Upper lobe of right lung (tissue), 1 donor: Measurements from ENCODE around the gene NES. TPM values are rescaled to one million over a fixed set of nuclear protein-coding genes. Genes with fewer than 3 reads are reported as not detected.
A peak's percentile ranks its signal among the peaks of the same experiment; 100 is the strongest.

Experiments
- ATAC-seq: fragments of 200-7000 bp; cut with Tn5 transposase; one replicate; pipeline ENCODE4 v1.9.1; 2020; ENCODE audit warnings: mild to moderate bottlenecking, moderate library complexity
- DNase-seq: peaks from one replicate; pipeline ENCODE4 v3.0.0-alpha.2; 2020
- H3K27ac ChIP-seq: fragments of 200-600 bp; one replicate; pipeline ENCODE4 v1.8.0; 2022
- H3K27me3 ChIP-seq: fragments of 200-600 bp; one replicate; pipeline ENCODE4 v1.8.0; 2022; ENCODE audit warnings: mild to moderate bottlenecking
- H3K36me3 ChIP-seq: fragments of 200-600 bp; one replicate; pipeline ENCODE4 v1.8.0; 2022
- H3K4me1 ChIP-seq: fragments of 200-600 bp; one replicate; pipeline ENCODE4 v1.8.0; 2022
- H3K4me3 ChIP-seq: fragments of 200-600 bp; one replicate; pipeline ENCODE4 v1.8.0; 2022; ENCODE audit warnings: mild to moderate bottlenecking
- H3K9me3 ChIP-seq: fragments of 200-600 bp; one replicate; pipeline ENCODE4 v1.8.0; 2022
- intact Hi-C: fragments of 100-400 bp; cut with DNase I; formaldehyde crosslinking; loops from one replicate; pipeline ENCODE4 v1.11.0; 2022
- total RNA-seq: library from RNA; stranded (reverse); fragmentation: NEBNext Ultra II Directional; extraction: Animal tissue kit (Norgen Biotek cat#: 25700); gene quantifications from one replicate; pipeline ENCODE4 v1.2.1, GENCODE V29; 2021
- TF ChIP-seq, protein P1 (sequence below): fragments of 200-600 bp; IDR thresholded peaks from one replicate; pipeline ENCODE4 v1.8.0; 2022; ENCODE audit warnings: antibody characterized with exemption
- donor health status: DM: no; HTN: yes; CAD: no; lungs with severe emphysema.

NES gene
- total RNA-seq, 1 donor from 2014 or later: 54.7 TPM

- Histone ChIP-seq H3K27me3 (no peaks in the 10 kb centered on the region), H3K27ac (no peak overlapping the region), H3K4me1 (peaks cover 33% of the 10 kb centered on the region), H3K4me3 (no peak overlapping the region), H3K9me3 (no peaks in the 10 kb centered on the region), H3K36me3 (no peaks in the 10 kb centered on the region)
- DNase-seq: no peak
- intact Hi-C loops: loop anchor here (10.0 kb wide), 1 partner anchor 45 kb away; no protein-coding TSS in a partner anchor
- no peak for ATAC-seq
- TF ChIP-seq, protein P1, sequence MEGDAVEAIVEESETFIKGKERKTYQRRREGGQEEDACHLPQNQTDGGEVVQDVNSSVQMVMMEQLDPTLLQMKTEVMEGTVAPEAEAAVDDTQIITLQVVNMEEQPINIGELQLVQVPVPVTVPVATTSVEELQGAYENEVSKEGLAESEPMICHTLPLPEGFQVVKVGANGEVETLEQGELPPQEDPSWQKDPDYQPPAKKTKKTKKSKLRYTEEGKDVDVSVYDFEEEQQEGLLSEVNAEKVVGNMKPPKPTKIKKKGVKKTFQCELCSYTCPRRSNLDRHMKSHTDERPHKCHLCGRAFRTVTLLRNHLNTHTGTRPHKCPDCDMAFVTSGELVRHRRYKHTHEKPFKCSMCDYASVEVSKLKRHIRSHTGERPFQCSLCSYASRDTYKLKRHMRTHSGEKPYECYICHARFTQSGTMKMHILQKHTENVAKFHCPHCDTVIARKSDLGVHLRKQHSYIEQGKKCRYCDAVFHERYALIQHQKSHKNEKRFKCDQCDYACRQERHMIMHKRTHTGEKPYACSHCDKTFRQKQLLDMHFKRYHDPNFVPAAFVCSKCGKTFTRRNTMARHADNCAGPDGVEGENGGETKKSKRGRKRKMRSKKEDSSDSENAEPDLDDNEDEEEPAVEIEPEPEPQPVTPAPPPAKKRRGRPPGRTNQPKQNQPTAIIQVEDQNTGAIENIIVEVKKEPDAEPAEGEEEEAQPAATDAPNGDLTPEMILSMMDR: no peak
These were observed 7.4 kb downstream of the NES start for GRCh38 chr1:156669794-156670193.

DNA sequence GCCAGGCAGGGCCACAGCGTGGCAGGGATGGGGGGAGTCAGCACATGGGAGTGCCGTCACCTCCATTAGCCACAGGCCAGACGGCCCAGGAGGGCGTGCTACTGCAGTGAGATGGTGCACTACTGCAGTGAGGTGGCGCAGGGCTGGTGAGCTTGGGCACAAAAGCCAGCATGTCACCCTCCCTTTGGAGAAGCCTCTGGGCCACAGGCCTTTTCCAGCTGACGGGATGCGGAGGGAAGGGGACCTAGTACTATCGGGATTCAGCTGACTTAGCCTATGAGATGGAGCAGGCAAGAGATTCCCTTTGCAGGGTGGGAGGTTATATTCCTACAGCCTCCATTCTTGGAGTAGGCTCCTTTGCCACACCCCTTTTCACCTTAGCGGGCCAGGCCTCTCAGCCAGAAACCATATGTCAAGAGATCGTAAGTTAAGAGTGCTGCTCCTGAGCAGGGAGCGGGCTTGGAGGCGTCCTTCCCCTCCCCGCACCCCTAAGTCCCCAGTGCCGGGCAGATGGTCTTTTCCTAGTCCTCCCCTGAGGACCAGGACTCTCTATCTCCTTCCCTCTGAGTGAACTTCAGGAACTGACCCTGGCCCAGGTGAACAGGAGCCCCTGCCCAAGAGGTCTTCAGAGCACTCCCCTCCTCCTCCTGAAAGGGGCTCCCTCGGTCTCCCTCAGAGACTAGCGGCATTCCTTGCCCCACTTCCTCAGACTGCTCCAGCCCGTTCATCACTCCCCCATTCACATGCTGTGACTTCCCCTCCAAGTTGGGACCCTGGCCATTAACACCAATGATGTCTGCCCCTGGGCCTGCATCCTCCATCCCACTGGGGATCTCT, 8.2 kb downstream of the NES start:
- TF ChIP-seq, protein P1: no peak
- ATAC-seq (no peak), DNase-seq (no peak)
- H3K36me3 ChIP-seq: no peaks in the 10 kb centered on the region
- H3K9me3 ChIP-seq: no peaks in the 10 kb centered on the region
- peaks cover 40% of the 10 kb centered on the region for H3K4me1 ChIP-seq
- intact Hi-C loops: no loop called here
- peak overlapping the region; percentile 82 for H3K27ac ChIP-seq
- no peak overlapping the region for H3K4me3 ChIP-seq
- no peaks in the 10 kb centered on the region for H3K27me3 ChIP-seq

- ATAC-seq: no peak
- no peaks in the 10 kb centered on the region for H3K27me3 ChIP-seq
- peak overlapping the region; percentile 82 for H3K27ac ChIP-seq
- H3K4me1 ChIP-seq: peaks cover 45% of the 10 kb centered on the region
- no peak for DNase-seq
- no peaks in the 10 kb centered on the region for H3K9me3 ChIP-seq
- H3K36me3 ChIP-seq: no peaks in the 10 kb centered on the region
- no peak overlapping the region for H3K4me3 ChIP-seq
- intact Hi-C loops: no loop called here
- TF ChIP-seq, protein P1: no peak
These were observed 9.1 kb downstream of the NES start for GRCh38 chr1:156667968-156668709.

GRCh38 chr1:156667610-156667967, 9.6 kb downstream of the NES start:
- H3K4me1 ChIP-seq: peaks cover 50% of the 10 kb centered on the region
- ATAC-seq (peak; percentile 17), DNase-seq (no peak)
- no peak overlapping the region for H3K4me3 ChIP-seq
- no peaks in the 10 kb centered on the region for H3K27me3 ChIP-seq
- H3K36me3 ChIP-seq: no peaks in the 10 kb centered on the region
- TF ChIP-seq, protein P1: no peak
- peak overlapping the region; percentile 82 for H3K27ac ChIP-seq
- intact Hi-C loops: no loop called here
- no peaks in the 10 kb centered on the region for H3K9me3 ChIP-seq

DNA sequence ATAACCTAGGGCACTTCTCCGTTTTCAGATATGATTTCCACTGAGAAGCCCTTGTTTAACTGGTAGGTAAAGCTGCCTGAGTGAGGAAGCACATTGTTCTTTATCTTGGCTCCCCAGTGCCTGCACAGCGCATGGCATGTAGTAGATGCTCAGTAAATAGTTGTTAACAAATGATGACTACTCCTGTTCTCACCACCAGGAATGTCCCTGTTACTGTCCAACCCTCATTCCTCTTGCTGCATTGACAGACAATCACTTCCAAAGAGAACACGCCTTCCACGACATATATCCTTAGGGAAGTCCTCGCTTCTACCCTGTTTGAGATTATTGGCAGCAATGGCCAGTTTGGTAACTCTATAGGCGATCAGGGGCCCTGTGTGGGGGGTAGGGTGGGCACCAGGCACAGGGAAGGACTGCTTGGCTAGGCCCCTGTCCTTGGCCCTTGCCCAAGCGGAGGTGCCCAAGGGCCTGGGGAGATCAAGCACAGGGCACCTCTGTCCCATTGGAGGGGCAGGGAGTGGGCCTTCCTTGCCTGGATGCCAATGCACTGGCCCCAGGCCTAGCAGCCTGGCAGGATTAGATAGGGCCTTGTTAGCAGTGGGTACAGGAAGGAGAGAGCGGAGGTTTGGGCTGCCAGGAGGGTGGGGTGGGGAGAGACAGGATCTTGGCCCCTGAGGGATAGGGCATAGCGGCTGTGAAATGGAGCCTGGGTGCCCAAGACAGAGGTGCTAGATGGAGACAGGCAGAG, 10.2 kb downstream of the NES start:
- Histone ChIP-seq H3K9me3 (no peaks in the 10 kb centered on the region), H3K27me3 (no peaks in the 10 kb centered on the region), H3K4me3 (no peak overlapping the region), H3K27ac (peak overlapping the region; percentile 82), H3K4me1 (peaks cover 56% of the 10 kb centered on the region), H3K36me3 (no peaks in the 10 kb centered on the region)
- TF ChIP-seq, protein P1: no peak
- ATAC-seq (peak; percentile 6), DNase-seq (no peak)
- intact Hi-C loops: no loop called here
